Measurements from ENCODE around the gene TSEN15.

The TSEN15 gene

DNA sequence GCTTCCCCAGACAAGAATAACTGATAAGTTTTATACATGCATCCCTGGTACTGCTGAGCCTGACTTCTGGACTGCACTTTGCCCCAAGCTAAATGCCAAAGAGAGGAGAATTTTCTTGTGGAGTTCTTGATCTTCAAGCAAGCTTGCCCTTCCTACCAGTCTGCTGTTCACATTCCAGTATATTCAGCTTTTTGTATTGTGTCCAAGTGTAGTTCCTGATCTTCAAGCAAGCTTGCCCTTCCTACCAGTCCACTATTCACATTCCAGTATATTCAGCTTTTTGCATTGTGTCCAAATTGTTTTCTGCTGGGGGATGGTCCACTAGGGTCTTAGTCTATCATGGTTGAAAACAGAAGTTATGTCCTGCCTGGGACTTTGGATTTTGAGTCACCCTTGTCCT, 894 bp upstream of the TSEN15 start:
- H3F3A ChIP-seq (ENCODE audit: insufficient read depth): no peaks in the 10 kb centered on the region
- no peaks in the 10 kb centered on the region for H3K9me3 ChIP-seq (ENCODE audit: insufficient read depth, low read length)
- H3K36me3 ChIP-seq (ENCODE audit: low read length): peaks cover 4% of the 10 kb centered on the region; the same call in 1 of the 2 replicates
- H3K4me2 ChIP-seq (ENCODE audit: low read depth, low read length, poor library complexity, severe bottlenecking): peak overlapping the region; percentile 84
- no peaks in the 10 kb centered on the region for H3K27me3 ChIP-seq (ENCODE audit: low read length)
- peak overlapping the region; percentile 91 for H2AFZ ChIP-seq (ENCODE audit: low read depth, low read length, severe bottlenecking)
- H3K9ac ChIP-seq (ENCODE audit: low read length): peak overlapping the region; percentile 84
- peaks cover 9% of the 10 kb centered on the region; the same call in 1 of the 2 replicates for H3K79me2 ChIP-seq (ENCODE audit: insufficient read depth, low read length)
- H3K9me2 ChIP-seq (replicated peaks; ENCODE audit: insufficient read depth, low read length): no peaks in the 10 kb centered on the region
- H4K20me1 ChIP-seq (ENCODE audit: low read depth, low read length): no peaks in the 10 kb centered on the region
- TF ChIP-seq EZH2phosphoT487 (conservative IDR thresholded peaks at IDR 0.05; ENCODE audit: low read length): no peak
- TF ChIP-seq, protein P1, sequence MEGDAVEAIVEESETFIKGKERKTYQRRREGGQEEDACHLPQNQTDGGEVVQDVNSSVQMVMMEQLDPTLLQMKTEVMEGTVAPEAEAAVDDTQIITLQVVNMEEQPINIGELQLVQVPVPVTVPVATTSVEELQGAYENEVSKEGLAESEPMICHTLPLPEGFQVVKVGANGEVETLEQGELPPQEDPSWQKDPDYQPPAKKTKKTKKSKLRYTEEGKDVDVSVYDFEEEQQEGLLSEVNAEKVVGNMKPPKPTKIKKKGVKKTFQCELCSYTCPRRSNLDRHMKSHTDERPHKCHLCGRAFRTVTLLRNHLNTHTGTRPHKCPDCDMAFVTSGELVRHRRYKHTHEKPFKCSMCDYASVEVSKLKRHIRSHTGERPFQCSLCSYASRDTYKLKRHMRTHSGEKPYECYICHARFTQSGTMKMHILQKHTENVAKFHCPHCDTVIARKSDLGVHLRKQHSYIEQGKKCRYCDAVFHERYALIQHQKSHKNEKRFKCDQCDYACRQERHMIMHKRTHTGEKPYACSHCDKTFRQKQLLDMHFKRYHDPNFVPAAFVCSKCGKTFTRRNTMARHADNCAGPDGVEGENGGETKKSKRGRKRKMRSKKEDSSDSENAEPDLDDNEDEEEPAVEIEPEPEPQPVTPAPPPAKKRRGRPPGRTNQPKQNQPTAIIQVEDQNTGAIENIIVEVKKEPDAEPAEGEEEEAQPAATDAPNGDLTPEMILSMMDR (IDR thresholded peaks at IDR 0.05; ENCODE audit: insufficient read depth, low read length, poor library complexity, severe bottlenecking): no peak
- H3K4me3 ChIP-seq (ENCODE audit: insufficient read depth, low read length, poor library complexity, severe bottlenecking): no peak overlapping the region
- no peak overlapping the region for H3K27ac ChIP-seq (ENCODE audit: low read depth, low read length)

DNA sequence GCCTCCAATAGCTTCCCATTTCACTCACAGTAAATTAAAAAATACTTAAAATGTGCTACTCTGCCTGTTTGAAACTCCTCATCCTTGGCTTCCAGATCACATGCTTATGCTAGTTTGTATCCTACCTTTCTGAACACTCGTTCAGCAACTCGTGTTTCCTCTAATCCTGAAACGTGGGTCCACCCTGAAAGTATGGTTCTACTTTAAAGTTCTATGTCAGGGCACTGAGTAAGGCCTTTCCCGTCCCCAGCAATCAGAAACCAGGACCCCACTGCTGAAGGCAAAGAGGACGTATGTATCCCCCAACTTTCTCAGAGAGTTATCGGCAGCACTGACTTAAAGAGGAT, 419 bp upstream of the TSEN15 start:
- Histone ChIP-seq H4K20me1 (ENCODE audit: low read depth, low read length) (no peaks in the 10 kb centered on the region), H3K27me3 (ENCODE audit: low read length) (no peaks in the 10 kb centered on the region), H3K79me2 (ENCODE audit: insufficient read depth, low read length) (peaks cover 9% of the 10 kb centered on the region; the same call in 1 of the 2 replicates), H2AFZ (ENCODE audit: low read depth, low read length, severe bottlenecking) (peak overlapping the region; percentile 91), H3K4me3 (ENCODE audit: insufficient read depth, low read length, poor library complexity, severe bottlenecking) (peak overlapping the region; percentile 75), H3K4me2 (ENCODE audit: low read depth, low read length, poor library complexity, severe bottlenecking) (peak overlapping the region; percentile 84), H3K9me3 (ENCODE audit: insufficient read depth, low read length) (no peaks in the 10 kb centered on the region), H3K9ac (ENCODE audit: low read length) (peak overlapping the region; percentile 84), H3F3A (ENCODE audit: insufficient read depth) (no peaks in the 10 kb centered on the region), H3K27ac (ENCODE audit: low read depth, low read length) (peak overlapping the region; percentile 79), H3K9me2 (replicated peaks; ENCODE audit: insufficient read depth, low read length) (no peaks in the 10 kb centered on the region), H3K36me3 (ENCODE audit: low read length) (peaks cover 4% of the 10 kb centered on the region; the same call in 1 of the 2 replicates)
- TF ChIP-seq EZH2phosphoT487 (conservative IDR thresholded peaks at IDR 0.05; ENCODE audit: low read length): no peak
- TF ChIP-seq, protein P1 (IDR thresholded peaks at IDR 0.05; ENCODE audit: insufficient read depth, low read length, poor library complexity, severe bottlenecking): no peak

DNA sequence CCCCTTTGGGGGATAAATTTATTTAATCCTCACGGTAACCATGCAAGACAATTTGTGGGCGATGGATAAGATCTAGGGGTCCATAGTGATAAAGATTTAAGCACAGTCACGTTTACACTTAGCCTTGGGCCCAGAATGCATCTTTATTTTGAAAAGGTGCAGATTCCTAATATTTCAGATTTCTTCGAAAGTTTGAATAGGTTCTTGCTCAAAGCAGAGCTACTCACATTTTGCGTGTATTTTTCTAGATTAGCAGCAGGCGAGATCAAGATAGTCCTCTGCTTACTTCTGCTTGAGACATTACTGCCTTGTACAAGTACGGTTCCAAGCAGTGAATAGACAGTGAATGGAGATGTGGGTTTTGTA, 647 bp downstream of the TSEN15 start:
- H3K4me2 ChIP-seq (ENCODE audit: low read depth, low read length, poor library complexity, severe bottlenecking): peak overlapping the region; percentile 84
- H3K9ac ChIP-seq (ENCODE audit: low read length): peak overlapping the region; percentile 84
- H3K36me3 ChIP-seq (ENCODE audit: low read length): peaks cover 4% of the 10 kb centered on the region; the same call in 1 of the 2 replicates
- TF ChIP-seq, protein P1 (IDR thresholded peaks at IDR 0.05; ENCODE audit: insufficient read depth, low read length, poor library complexity, severe bottlenecking): no peak
- no peak for TF ChIP-seq EZH2phosphoT487 (conservative IDR thresholded peaks at IDR 0.05; ENCODE audit: low read length)
- H3K27me3 ChIP-seq (ENCODE audit: low read length): no peaks in the 10 kb centered on the region
- no peaks in the 10 kb centered on the region for H3K9me2 ChIP-seq (replicated peaks; ENCODE audit: insufficient read depth, low read length)
- H3K79me2 ChIP-seq (ENCODE audit: insufficient read depth, low read length): peaks cover 9% of the 10 kb centered on the region; the same call in 1 of the 2 replicates
- no peaks in the 10 kb centered on the region for H4K20me1 ChIP-seq (ENCODE audit: low read depth, low read length)
- H3K27ac ChIP-seq (ENCODE audit: low read depth, low read length): peak overlapping the region; percentile 79
- peak overlapping the region; percentile 75 for H3K4me3 ChIP-seq (ENCODE audit: insufficient read depth, low read length, poor library complexity, severe bottlenecking)
- H3F3A ChIP-seq (ENCODE audit: insufficient read depth): no peaks in the 10 kb centered on the region
- peak overlapping the region; percentile 91 for H2AFZ ChIP-seq (ENCODE audit: low read depth, low read length, severe bottlenecking)
- no peaks in the 10 kb centered on the region for H3K9me3 ChIP-seq (ENCODE audit: insufficient read depth, low read length)

Data from SU-DHL-6 (cell line).